A673 (cell line): Measurements from ENCODE around the gene CEP57L1. TPM values are rescaled to one million over a fixed set of nuclear protein-coding genes. Genes with fewer than 3 reads are reported as not detected.

Experiments
- BruUV-seq: library from RNA; stranded (reverse); fragments of 400-500 nt; replicated peaks from 2 replicates; lab custom pipeline; 2021; lab: Mats Ljungman, UMichigan
- CTCF ChIA-PET: fragments of 300-600 bp; sonication (Branson Sonifier 250); formaldehyde crosslinking; loops from one replicate; lab custom pipeline; 2022; ENCODE audit warnings: antibody characterized with exemption; lab: Charles Lee
- POLR2A ChIA-PET: fragments of 300-600 bp; sonication (Branson Sonifier 250); formaldehyde crosslinking; loops from one replicate; lab custom pipeline; 2022; ENCODE audit warnings: antibody characterized with exemption; ENCODE audit not compliant: low non-redundant PET; lab: Charles Lee
- DNase-seq: peaks from one replicate; pipeline ENCODE4 v3.0.0-alpha.2; 2015; ENCODE audit warnings: low spot score
- H3K27ac ChIP-seq: fragments of 200-600 bp; sonication (generic); 2 replicates; pipeline ENCODE4 v1.5.1; 2016; ENCODE audit warnings: mixed run types, low read depth, mild to moderate bottlenecking, mixed read lengths, antibody characterized with exemption, low read length; ENCODE audit not compliant: poor library complexity, severe bottlenecking
- H3K27me3 ChIP-seq: fragments of 200-600 bp; sonication (generic); replicated peaks from 2 replicates; pipeline ENCODE4 v1.6.1; 2017; ENCODE audit warnings: mixed run types, low read depth, mild to moderate bottlenecking, mixed read lengths, antibody characterized with exemption, low read length; ENCODE audit not compliant: insufficient read depth, poor library complexity
- H3K36me3 ChIP-seq: fragments of 200-600 bp; sonication (generic); 2 replicates; pipeline ENCODE4 v1.6.1; 2016; ENCODE audit warnings: mixed run types, mild to moderate bottlenecking, mixed read lengths, antibody characterized with exemption, low read length; ENCODE audit not compliant: insufficient read depth, poor library complexity, severe bottlenecking
- H3K4me1 ChIP-seq: fragments of 200-600 bp; sonication (generic); 2 replicates; pipeline ENCODE4 v1.6.1; 2017; ENCODE audit warnings: mixed run types, mild to moderate bottlenecking, mixed read lengths, antibody characterized with exemption, low read length; ENCODE audit not compliant: insufficient read depth, poor library complexity, severe bottlenecking
- H3K4me3 ChIP-seq: fragments of 200-600 bp; sonication (generic); 2 replicates; pipeline ENCODE4 v1.5.1; 2016; ENCODE audit warnings: low read depth, mixed run types, mild to moderate bottlenecking, mixed read lengths, low read length; ENCODE audit not compliant: poor library complexity, severe bottlenecking
- H3K9me3 ChIP-seq: fragments of 200-600 bp; sonication (generic); 2 replicates; pipeline ENCODE4 v1.6.1; 2016; ENCODE audit warnings: mixed run types, low read depth, mild to moderate bottlenecking, mixed read lengths, antibody characterized with exemption, low read length; ENCODE audit not compliant: poor library complexity, severe bottlenecking
- EZH2 ChIP-seq: fragments of 200-600 bp; sonication (generic); IDR thresholded peaks from 2 replicates; pipeline ENCODE4 v1.6.1; 2017; ENCODE audit warnings: borderline replicate concordance, low read depth, mild to moderate bottlenecking, mixed read lengths, antibody characterized with exemption, low read length; ENCODE audit not compliant: poor library complexity, severe bottlenecking
- intact Hi-C: fragments of 100-400 bp; cut with micrococcal nuclease; formaldehyde crosslinking; loops from one replicate; pipeline ENCODE4 v1.10.0; 2022; ENCODE audit not compliant: unreplicated experiment
- total RNA-seq: library from RNA; stranded (reverse); gene quantifications from 2 replicates; pipeline ENCODE4 v1.2.3, GENCODE V29; 2021
- TF ChIP-seq, protein P1 (sequence below): fragments of 300-800, 200-600 bp; sonication (generic); conservative IDR thresholded peaks from 2 replicates; pipeline ENCODE4 v1.5.1; 2017; ENCODE audit warnings: low read depth, mild to moderate bottlenecking, antibody characterized with exemption, low read length, moderate library complexity, mixed read lengths

The CEP57L1 gene
- total RNA-seq, 1 experiment from 2014 or later = 25.7 TPM

DNA sequence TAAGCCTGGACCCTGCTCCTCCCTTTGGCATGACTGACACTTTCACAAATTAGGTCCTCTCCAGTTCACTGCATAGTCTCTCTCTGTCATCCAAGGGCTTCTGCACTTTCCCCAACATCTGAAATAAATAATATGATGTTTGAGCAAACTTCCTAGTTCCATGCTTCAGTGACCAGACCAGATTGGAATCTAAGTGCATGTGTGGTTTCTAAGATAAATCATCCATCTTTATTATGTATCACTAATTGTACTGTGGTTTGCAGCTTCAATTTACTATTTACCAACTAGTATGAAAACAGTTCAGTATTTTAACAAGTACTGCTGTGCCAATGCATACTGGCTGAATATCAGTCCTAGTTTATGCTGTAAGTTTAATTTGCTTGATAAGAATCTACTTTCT, 19.4 kb upstream of the CEP57L1 start:
- Histone ChIP-seq H3K36me3 (no peaks in the 10 kb centered on the region), H3K4me1 (peaks cover 3% of the 10 kb centered on the region), H3K27me3 (no peaks in the 10 kb centered on the region), H3K27ac (no peak overlapping the region), H3K4me3 (no peak overlapping the region), H3K9me3 (no peaks in the 10 kb centered on the region)
- ChIA-PET POLR2A (no interaction called here), CTCF (no interaction called here)
- BruUV-seq = no TSS peak
- intact Hi-C loops = loop anchor here (10.0 kb wide), 1 partner anchor 961 kb away; no protein-coding TSS in a partner anchor
- TF ChIP-seq, protein P1, sequence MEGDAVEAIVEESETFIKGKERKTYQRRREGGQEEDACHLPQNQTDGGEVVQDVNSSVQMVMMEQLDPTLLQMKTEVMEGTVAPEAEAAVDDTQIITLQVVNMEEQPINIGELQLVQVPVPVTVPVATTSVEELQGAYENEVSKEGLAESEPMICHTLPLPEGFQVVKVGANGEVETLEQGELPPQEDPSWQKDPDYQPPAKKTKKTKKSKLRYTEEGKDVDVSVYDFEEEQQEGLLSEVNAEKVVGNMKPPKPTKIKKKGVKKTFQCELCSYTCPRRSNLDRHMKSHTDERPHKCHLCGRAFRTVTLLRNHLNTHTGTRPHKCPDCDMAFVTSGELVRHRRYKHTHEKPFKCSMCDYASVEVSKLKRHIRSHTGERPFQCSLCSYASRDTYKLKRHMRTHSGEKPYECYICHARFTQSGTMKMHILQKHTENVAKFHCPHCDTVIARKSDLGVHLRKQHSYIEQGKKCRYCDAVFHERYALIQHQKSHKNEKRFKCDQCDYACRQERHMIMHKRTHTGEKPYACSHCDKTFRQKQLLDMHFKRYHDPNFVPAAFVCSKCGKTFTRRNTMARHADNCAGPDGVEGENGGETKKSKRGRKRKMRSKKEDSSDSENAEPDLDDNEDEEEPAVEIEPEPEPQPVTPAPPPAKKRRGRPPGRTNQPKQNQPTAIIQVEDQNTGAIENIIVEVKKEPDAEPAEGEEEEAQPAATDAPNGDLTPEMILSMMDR = no peak
- no peak for TF ChIP-seq EZH2
- DNase-seq = no peak

DNA sequence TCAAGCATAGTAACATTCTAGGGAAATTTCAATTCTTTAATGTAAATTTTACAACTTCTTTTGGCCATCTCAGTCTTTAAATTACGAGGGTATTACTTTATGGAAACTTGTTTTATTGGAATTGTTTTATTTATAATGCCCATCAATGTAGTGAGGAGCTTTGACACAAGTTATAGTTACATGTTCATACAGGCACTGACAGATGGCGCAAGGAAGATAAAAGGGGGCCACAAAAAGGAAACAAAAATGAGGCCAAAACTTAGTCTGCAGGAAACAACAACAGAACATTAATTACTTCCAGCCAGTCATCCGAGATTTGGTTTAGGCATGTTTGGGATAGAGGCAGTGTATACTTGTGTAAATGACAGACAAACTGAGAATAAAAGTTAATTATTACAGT, 18.9 kb upstream of the CEP57L1 start:
- no TSS peak for BruUV-seq
- POLR2A ChIA-PET = no interaction called here
- intact Hi-C loops = loop anchor here (10.0 kb wide), 1 partner anchor 962 kb away; no protein-coding TSS in a partner anchor
- Histone ChIP-seq H3K9me3 (no peaks in the 10 kb centered on the region), H3K27ac (no peak overlapping the region), H3K27me3 (no peaks in the 10 kb centered on the region), H3K4me3 (no peak overlapping the region), H3K36me3 (no peaks in the 10 kb centered on the region), H3K4me1 (peaks cover 3% of the 10 kb centered on the region)
- DNase-seq = no peak
- TF ChIP-seq EZH2 = no peak
- TF ChIP-seq, protein P1 = no peak
- CTCF ChIA-PET = interaction anchor here (0.6 kb wide), 1 partner anchor 419 kb away, joined by 3 read pairs; no protein-coding TSS in a partner anchor

DNA sequence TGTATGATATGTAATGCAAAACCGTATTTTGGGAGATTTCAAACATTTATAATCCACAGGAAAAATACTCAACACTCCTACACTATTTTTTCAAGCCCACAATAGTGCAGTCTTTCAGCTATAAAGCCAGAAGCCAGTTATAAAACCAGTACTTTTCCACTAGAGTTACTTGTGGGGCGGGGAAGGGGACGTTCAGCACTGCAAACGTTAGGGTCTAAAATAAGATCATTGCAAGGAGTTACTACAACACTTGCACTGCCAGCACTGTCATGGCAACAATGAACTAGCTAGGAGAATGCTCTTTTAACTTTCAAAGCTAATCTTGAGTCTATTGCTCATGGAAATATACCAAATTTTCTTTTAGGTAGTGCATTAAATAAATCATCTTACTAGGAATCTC, 15.3 kb upstream of the CEP57L1 start:
- no peak for DNase-seq
- H3K27ac ChIP-seq = no peak overlapping the region
- intact Hi-C loops = loop anchor here (10.0 kb wide), 1 partner anchor 965 kb away; no protein-coding TSS in a partner anchor
- CTCF ChIA-PET = no interaction called here
- no TSS peak for BruUV-seq
- no peaks in the 10 kb centered on the region for H3K36me3 ChIP-seq
- H3K4me1 ChIP-seq = no peaks in the 10 kb centered on the region
- POLR2A ChIA-PET = no interaction called here
- no peaks in the 10 kb centered on the region for H3K9me3 ChIP-seq
- H3K27me3 ChIP-seq = no peaks in the 10 kb centered on the region
- no peak for TF ChIP-seq EZH2
- TF ChIP-seq, protein P1 = no peak
- no peak overlapping the region for H3K4me3 ChIP-seq
